Epithelial cell of prostate (primary cell): ENCODE data around the gene NDUFS1.
"Not testable (repeated sequence)": the region's sequence is repeated elsewhere in the genome, so short reads cannot be mapped to it uniquely, and the experiment has no call there.

Experiments used
- DNase-seq: peaks from one replicate; pipeline ENCODE4 v3.0.0-alpha.2; 2011; ENCODE audit warnings: low read depth, low spot score
- H3K27ac ChIP-seq: fragments of 450-650 bp; 2 replicates; pipeline ENCODE4 v1.5.1; 2017; ENCODE audit warnings: mild to moderate bottlenecking

Gene NDUFS1

GRCh38 chr2:206163251-206163880 is 4.1 kb upstream of the NDUFS1 start:
- no peak for DNase-seq
- no peak overlapping the region for H3K27ac ChIP-seq

DNA sequence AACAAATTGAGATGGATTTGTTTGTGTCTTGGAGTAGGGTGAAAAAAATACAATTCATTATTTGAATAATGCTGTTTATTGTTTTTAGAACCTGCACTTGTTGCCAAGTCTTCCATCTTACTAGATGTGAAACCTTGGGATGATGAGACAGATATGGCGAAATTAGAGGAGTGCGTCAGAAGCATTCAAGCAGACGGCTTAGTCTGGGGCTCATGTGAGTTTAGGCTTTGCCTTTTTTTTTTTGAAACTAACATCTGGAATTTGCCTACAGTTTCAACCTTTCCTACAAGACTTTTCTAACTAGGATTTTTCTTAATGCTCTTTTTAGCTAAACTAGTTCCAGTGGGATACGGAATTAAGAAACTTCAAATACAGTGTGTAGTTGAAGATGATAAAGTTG is 3.2 kb upstream of the NDUFS1 start:
- peak overlapping the region; percentile 88 for H3K27ac ChIP-seq
- not testable (repeated sequence) for DNase-seq

GRCh38 chr2:206160807-206161179 is 1.5 kb upstream of the NDUFS1 start:
- DNase-seq, result no peak
- H3K27ac ChIP-seq, result peak overlapping the region; percentile 88

DNA sequence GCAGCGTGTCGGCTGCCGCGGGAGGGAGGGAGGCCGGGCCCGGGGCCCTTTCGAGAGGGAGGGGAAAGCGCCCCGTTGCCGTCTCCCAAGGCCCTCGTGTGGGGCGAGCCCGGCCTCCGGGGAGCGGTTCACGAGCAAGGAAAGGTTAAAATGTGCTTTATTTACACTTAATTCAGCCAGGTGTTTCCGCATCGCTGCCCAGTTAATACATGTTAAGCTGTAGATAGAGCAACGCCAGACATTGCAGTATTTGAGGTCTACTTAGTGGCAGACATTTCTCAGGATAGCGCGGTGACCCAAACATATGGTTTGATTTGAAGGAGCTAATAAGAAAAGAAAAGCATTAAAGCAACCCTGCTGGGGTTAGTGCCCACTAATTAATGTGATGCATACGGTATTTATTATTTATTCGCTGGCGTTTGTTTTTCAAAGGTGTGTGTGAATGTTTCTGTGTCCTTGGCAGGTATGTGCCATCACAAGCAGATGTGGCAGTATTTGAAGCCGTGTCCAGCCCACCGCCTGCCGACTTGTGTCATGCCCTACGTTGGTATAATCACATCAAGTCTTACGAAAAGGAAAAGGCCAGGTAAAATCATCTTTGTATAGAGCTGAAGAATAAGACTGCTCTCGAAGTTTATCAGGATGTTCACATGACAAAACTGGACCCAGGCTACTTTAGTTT is 1.0 kb upstream of the NDUFS1 start:
- DNase-seq, result no peak
- peak overlapping the region; percentile 88 for H3K27ac ChIP-seq

- H3K27ac ChIP-seq, result peak overlapping the region; percentile 88
- no peak for DNase-seq
These were observed 490 bp downstream of the NDUFS1 start for GRCh38 chr2:206158563-206159345.

DNA sequence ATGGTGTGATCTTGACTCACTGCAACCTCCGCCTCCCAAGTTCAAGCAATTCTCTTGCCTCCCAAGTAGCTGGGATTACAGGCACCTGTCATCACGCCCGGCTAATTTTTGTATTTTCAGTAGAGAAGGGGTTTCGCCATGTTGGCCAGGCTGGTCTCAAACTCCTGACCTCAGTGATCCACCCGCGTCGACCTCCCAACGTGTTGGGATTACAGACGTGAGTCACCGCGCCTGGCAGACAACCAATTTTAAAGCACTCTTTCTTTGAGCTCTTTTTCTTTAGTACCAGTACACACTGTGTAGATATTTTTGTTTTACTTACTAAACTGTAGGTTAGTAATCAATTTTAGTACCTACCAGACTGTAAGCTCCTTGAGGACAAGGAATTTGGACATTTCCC is 2.2 kb downstream of the NDUFS1 start:
- not testable (repeated sequence) for H3K27ac ChIP-seq, DNase-seq

GRCh38 chr2:206154197-206154596 is 5.0 kb downstream of the NDUFS1 start:
- H3K27ac ChIP-seq, result no peak overlapping the region

DNA sequence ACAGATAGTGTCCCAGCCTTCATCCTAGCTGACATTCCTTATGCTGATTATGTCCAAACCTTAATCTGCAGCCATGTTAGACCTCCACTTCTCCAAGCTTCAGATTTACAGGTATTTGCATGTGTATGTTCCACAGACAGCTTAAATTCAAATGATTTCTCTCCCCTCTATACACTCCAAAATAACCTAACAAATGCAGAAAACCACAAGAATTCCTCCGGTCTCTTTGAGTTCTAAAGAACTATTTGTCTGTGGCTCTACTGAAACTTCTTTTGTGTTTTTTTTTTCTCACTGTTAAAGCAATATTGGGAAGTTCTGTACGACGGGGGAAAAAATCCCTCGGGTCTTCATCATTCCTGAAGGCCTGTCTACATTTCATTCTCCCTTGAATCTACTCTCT is 8.6 kb downstream of the NDUFS1 start:
- no peak for DNase-seq
- H3K27ac ChIP-seq, result no peak overlapping the region

More at GRCh38 chr2:206154197-206154596, 5.0 kb downstream of the NDUFS1 start:
- no peak for DNase-seq

DNA sequence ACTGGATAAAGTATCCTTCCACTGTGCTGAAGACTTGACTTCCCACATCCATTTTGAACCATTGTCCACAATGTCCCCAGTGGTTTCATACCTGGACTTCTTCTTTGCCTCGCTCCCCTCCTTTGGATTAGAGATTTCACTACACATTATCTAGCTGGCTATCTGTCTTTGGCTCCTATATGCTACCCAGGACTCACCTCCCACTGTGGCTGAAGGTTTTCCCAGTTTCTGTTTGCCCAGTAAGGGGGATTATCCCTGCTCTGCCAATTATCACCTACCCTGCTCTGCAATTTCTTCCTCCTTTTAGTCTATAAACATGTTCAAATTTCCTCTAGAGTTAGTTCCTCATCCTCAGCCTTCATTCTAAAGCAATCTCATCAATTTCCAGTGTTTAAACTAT is 9.1 kb downstream of the NDUFS1 start:
- no peak overlapping the region for H3K27ac ChIP-seq

DNA sequence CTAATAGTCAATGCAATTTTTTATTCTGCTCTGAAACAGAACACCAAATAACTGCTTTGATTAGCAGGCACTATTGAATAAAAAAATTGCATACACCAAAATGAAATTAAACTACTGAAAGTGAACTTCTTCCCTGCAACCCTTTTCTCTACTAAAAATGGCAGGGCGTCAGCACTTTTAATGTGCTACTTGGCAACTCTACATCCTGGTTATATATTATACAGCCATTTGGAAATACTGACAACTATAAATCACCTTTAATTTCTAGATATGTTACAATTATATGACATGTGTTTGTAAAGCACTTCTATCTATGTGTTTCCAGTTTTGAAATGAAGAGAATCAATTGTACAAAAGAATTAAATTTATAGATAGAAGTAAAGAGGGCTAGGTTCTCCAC is 9.9 kb downstream of the NDUFS1 start:
- no peak for DNase-seq
- no peak overlapping the region for H3K27ac ChIP-seq

More for the DNA sequence above, 9.1 kb downstream of the NDUFS1 start:
- DNase-seq, result no peak

DNA sequence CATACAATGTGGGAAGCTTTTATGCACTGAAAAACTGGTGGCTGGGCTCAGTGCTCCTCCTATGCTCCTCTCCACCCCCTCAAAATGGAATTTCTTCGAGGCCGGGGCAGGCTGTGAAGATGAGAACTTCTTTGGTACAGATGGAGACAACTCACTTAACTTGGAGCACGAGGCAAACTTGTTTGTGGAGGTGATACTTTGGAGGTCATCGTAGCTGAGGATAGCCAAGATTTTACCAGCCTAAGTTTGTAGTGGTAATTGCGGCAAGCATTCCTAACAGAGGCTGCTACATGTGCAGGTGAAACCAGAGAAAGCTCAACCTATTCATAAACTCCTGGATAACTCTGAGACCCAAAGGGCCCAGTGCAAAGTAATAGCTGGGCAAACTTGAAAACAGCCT is 13.6 kb downstream of the NDUFS1 start:
- no peak overlapping the region for H3K27ac ChIP-seq
- DNase-seq, result no peak

DNA sequence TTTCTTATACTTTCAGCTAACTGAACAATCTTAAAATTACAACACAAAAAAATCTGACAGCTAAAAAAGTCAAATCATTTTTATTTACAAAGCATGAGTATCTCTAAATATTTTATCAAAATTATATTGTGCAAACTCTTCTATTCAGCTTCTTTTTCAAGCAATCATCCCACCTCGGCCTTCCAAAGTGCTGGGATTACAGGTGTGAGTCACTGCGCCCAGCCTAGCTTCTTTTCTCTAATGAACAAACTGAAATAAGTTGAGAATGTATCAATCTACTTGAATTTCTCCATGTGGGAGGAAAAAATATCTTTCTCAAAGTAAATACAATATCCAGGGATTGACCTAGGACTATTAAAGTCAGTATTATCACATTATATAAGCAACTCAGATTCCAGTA is 14.9 kb downstream of the NDUFS1 start:
- no peak overlapping the region for H3K27ac ChIP-seq
- DNase-seq, result no peak

DNA sequence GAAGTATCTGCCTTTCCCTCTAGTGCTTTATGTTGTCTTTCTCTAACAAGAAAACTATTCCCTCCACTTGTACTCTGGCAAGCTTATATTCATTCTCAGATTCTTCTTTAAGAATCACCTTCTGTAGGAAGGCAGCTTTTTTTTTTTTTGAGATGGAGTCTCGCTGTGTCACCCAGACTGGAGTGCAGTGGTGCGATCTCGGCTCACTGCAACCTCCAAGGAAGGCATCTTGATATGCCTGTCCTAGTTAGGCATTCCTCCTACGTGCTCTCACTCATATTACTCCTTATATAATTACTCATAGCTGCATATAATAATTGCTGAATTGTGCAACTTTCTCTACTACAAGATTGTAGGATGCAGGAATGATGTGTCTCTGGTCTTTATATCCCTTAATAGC is 15.8 kb downstream of the NDUFS1 start:
- DNase-seq, result no peak
- no peak overlapping the region for H3K27ac ChIP-seq

GRCh38 chr2:206127656-206128055 is 31.6 kb downstream of the NDUFS1 start:
- no peak for DNase-seq
- no peak overlapping the region for H3K27ac ChIP-seq

GRCh38 chr2:206125901-206126300 is 33.3 kb downstream of the NDUFS1 start:
- peak overlapping the region; percentile 19 for H3K27ac ChIP-seq
- DNase-seq, result no peak

DNA sequence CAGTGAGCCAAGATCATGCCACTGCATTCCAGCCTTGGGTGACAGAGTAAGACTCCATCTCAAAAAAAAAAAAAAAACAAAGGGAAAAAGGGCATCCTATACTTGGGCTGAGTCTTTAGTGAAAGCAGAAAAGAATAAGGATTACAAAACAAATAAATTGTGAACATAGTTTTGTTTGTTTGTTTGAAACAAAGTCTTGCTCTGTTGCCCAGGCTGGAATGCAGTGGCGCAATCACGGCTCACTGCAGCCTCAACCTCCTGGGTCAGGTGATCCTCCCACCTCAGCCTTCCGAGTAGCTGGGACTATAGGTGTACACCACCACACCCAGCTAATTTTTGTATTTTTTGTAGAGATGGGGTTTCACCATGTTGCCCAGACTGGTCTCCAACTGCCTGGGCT is 36.7 kb downstream of the NDUFS1 start:
- H3K27ac ChIP-seq, DNase-seq: not testable (repeated sequence)

DNA sequence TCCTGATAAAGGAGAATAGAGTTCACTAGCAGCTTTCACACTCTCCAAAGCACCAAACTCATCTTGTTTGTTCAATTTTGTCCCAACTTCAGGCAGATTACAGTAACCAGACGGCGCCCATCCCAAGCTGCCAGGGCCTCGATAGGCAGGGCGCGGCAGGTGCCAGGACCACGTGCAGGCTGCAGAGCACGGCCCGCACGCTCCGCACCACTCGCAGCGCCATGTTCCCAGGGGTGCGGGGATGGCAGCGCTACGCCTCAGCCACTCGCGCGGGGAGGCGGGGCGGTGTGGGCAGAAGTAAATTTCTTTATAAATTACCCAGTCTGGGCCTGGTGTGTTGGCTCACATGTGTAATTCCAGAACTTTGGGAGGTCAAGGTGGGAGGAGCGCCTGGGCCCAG is 43.0 kb downstream of the NDUFS1 start:
- no peak overlapping the region for H3K27ac ChIP-seq
- no peak for DNase-seq

- no peak overlapping the region for H3K27ac ChIP-seq
- DNase-seq, result no peak
These were observed 44.1 kb downstream of the NDUFS1 start for GRCh38 chr2:206115026-206115578.

DNA sequence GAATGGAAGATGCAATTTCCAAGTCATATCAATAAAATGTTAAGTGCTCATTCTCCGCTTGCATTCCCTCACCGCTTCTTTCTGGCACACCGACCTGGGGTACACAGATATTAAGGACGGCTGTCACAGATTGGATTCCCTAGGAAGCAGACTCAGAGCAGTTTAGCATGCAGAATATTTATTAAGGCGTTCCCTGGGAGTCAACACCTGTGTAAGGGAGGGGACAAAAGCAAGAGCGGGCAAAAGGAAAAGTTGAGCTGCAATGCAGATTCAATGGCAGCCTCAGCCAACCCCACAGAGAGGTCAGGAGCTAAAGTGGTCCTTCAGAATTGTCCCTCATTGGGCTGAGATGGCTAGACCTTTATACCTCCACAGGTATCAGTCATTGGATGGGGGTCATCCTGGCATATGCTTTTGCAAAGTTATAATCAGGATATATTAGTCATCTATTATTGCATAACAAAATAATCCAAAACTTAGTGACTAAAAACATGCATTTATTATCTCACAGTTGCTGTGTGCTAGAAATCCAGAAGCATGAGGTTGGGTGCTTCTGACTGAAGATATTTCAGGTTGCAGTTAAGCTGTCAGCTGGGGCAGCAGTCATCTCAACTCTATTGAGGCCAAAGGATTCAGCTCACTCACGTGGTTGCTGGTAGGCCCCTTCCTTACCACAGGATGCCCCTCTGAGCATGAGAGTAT is 46.2 kb downstream of the NDUFS1 start:
- DNase-seq, result no peak
- no peak overlapping the region for H3K27ac ChIP-seq

- no peak for DNase-seq
- no peak overlapping the region for H3K27ac ChIP-seq
These were observed 47.1 kb downstream of the NDUFS1 start for GRCh38 chr2:206112108-206112507.
